ENCODE measurements around the gene SNCB.

GRCh38 chr5:176587398-176587797 lies 42.9 kb downstream of the SNCB start:
- TF ChIP-seq CTCF (IDR thresholded peaks at IDR 0.05): no peak
- TF ChIP-seq POLR2A (IDR thresholded peaks at IDR 0.05): no peak
- TF ChIP-seq EP300 (IDR thresholded peaks at IDR 0.05): no peak
